Fibroblast of skin of right quadriceps (primary cell): Measurements from ENCODE around the gene EPHA8.
A peak's percentile ranks its signal among the peaks of the same experiment; 100 is the strongest.

Source experiments
- DNase-seq: peaks from one replicate; pipeline ENCODE4 v3.0.0-alpha.2; 2013

The EPHA8 gene

GRCh38 chr1:22562584-22563583, at the start of gene EPHA8:
Gene EPHA8, plus strand, starts transcription at chr1:22563489. Its CDS starts 147 bp downstream, at chr1:22563636.
- DNase-seq = no peak

- no peak for DNase-seq
Measured at GRCh38 chr1:22516906-22517571, 46.2 kb upstream of the EPHA8 start.

- DNase-seq = no peak
Measured at GRCh38 chr1:22517956-22518355, 45.3 kb upstream of the EPHA8 start.

GRCh38 chr1:22518379-22518778, 44.9 kb upstream of the EPHA8 start:
- no peak for DNase-seq

GRCh38 chr1:22520871-22521270, 42.4 kb upstream of the EPHA8 start:
- no peak for DNase-seq

- DNase-seq = no peak
Measured at GRCh38 chr1:22521692-22522091, 41.6 kb upstream of the EPHA8 start.

GRCh38 chr1:22522221-22522743, 41.0 kb upstream of the EPHA8 start:
- no peak for DNase-seq

- DNase-seq = no peak
Measured at GRCh38 chr1:22524481-22524880, 38.8 kb upstream of the EPHA8 start.

GRCh38 chr1:22525211-22525610, 38.1 kb upstream of the EPHA8 start:
- DNase-seq = no peak

- no peak for DNase-seq
Measured at GRCh38 chr1:22525646-22526045, 37.6 kb upstream of the EPHA8 start.

- DNase-seq = no peak
Measured at GRCh38 chr1:22526098-22526497, 37.2 kb upstream of the EPHA8 start.

GRCh38 chr1:22526677-22527076, 36.6 kb upstream of the EPHA8 start:
- no peak for DNase-seq

GRCh38 chr1:22527122-22527521, 36.2 kb upstream of the EPHA8 start:
- DNase-seq = no peak

- DNase-seq = no peak
Measured at GRCh38 chr1:22527555-22528296, 35.6 kb upstream of the EPHA8 start.

- DNase-seq = no peak
Measured at GRCh38 chr1:22528451-22528850, 34.8 kb upstream of the EPHA8 start.

GRCh38 chr1:22529901-22530621, 33.2 kb upstream of the EPHA8 start:
- peak; percentile 41 for DNase-seq

- DNase-seq = no peak
Measured at GRCh38 chr1:22530715-22531114, 32.6 kb upstream of the EPHA8 start.

GRCh38 chr1:22531251-22531650, 32.0 kb upstream of the EPHA8 start:
- DNase-seq = no peak

- no peak for DNase-seq
Measured at GRCh38 chr1:22533244-22533895, 29.9 kb upstream of the EPHA8 start.

GRCh38 chr1:22534951-22535350, 28.3 kb upstream of the EPHA8 start:
- DNase-seq = no peak

- no peak for DNase-seq
Measured at GRCh38 chr1:22535399-22535798, 27.9 kb upstream of the EPHA8 start.

- DNase-seq = no peak
Measured at GRCh38 chr1:22536506-22536905, 26.8 kb upstream of the EPHA8 start.
